Measurements from ENCODE around the gene MMP14.

DNA sequence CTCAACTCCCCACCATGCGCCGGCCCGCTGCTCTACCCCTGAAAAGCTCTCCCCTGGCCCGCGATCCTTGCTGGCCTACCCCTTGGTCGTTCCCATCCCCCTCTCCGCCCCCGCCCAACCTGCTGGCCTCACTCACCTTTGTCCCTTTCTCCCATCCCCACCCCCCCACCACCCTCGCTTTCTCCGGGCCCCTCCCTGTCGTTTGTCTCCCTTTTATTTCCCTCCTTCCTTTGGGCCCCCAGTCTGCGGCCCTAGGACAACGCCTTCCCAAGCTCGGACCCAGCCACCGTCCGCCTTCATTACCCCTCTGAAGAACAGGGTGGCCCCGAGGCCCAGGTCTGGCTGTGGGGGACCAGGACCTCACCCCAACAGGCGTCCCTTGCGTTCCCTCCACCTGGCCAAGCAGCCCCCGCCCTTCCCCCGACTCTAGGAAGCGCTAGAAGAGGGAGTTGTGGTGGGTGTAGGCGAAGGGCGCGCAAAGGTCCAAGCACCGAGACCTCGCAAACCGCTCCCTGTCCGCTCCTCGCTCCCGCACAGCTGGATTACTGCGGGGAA is 14.3 kb upstream of the MMP14 start:
- TF ChIP-seq, protein P1, sequence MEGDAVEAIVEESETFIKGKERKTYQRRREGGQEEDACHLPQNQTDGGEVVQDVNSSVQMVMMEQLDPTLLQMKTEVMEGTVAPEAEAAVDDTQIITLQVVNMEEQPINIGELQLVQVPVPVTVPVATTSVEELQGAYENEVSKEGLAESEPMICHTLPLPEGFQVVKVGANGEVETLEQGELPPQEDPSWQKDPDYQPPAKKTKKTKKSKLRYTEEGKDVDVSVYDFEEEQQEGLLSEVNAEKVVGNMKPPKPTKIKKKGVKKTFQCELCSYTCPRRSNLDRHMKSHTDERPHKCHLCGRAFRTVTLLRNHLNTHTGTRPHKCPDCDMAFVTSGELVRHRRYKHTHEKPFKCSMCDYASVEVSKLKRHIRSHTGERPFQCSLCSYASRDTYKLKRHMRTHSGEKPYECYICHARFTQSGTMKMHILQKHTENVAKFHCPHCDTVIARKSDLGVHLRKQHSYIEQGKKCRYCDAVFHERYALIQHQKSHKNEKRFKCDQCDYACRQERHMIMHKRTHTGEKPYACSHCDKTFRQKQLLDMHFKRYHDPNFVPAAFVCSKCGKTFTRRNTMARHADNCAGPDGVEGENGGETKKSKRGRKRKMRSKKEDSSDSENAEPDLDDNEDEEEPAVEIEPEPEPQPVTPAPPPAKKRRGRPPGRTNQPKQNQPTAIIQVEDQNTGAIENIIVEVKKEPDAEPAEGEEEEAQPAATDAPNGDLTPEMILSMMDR (IDR thresholded peaks at IDR 0.05; ENCODE audit: insufficient read depth, low read length): no peak
- TF ChIP-seq, protein P2, sequence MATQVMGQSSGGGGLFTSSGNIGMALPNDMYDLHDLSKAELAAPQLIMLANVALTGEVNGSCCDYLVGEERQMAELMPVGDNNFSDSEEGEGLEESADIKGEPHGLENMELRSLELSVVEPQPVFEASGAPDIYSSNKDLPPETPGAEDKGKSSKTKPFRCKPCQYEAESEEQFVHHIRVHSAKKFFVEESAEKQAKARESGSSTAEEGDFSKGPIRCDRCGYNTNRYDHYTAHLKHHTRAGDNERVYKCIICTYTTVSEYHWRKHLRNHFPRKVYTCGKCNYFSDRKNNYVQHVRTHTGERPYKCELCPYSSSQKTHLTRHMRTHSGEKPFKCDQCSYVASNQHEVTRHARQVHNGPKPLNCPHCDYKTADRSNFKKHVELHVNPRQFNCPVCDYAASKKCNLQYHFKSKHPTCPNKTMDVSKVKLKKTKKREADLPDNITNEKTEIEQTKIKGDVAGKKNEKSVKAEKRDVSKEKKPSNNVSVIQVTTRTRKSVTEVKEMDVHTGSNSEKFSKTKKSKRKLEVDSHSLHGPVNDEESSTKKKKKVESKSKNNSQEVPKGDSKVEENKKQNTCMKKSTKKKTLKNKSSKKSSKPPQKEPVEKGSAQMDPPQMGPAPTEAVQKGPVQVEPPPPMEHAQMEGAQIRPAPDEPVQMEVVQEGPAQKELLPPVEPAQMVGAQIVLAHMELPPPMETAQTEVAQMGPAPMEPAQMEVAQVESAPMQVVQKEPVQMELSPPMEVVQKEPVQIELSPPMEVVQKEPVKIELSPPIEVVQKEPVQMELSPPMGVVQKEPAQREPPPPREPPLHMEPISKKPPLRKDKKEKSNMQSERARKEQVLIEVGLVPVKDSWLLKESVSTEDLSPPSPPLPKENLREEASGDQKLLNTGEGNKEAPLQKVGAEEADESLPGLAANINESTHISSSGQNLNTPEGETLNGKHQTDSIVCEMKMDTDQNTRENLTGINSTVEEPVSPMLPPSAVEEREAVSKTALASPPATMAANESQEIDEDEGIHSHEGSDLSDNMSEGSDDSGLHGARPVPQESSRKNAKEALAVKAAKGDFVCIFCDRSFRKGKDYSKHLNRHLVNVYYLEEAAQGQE (IDR thresholded peaks at IDR 0.05; ENCODE audit: insufficient replicate concordance, low read depth): no peak
- TF ChIP-seq POLR2AphosphoS5 (IDR thresholded peaks at IDR 0.05; ENCODE audit: low read depth): no peak

Data from HL-60 (cell line).